DMS79 (cell line): Measurements from ENCODE around the gene COL20A1.

Experiments used
- DNase-seq: peaks from one replicate; lab custom pipeline; 2025; lab: John Stamatoyannopoulos, UW

The COL20A1 gene

DNA sequence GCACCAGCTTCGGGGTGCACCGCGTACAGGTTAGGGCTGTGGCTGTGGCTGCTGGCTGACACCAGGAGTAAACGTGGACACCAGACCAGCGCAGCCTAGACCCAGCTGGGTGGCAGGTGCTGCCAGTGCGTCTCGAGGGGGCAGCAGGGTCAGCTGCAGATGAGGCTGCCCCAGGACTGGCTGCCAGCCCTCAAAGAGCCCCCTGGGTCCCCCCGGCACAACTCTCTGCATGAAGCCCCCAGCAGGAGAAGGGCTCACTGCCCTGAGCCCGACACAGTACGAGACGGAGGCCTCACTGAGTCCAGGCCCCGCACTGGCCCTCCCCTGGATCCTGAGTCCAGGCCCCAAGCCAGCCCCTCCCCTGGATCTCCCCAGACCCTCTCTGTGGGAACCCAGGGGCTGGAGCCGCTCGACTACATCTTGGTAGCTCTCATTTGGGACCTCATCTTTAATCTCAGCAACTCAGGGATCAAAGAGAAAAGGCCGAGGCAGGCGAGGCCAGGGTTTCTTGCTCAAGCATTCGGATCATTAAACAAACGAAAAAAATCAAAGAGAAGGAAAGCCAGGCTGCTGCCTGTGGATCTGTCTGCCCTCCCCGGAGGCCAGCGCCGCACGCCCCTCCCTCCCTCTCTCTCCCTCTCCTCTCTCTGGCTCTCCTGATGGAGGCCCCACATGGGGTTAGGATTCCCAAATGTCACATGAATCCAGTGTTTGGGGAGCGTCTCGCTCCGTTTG, 31.8 kb upstream of the COL20A1 start:
- DNase-seq = no peak

DNA sequence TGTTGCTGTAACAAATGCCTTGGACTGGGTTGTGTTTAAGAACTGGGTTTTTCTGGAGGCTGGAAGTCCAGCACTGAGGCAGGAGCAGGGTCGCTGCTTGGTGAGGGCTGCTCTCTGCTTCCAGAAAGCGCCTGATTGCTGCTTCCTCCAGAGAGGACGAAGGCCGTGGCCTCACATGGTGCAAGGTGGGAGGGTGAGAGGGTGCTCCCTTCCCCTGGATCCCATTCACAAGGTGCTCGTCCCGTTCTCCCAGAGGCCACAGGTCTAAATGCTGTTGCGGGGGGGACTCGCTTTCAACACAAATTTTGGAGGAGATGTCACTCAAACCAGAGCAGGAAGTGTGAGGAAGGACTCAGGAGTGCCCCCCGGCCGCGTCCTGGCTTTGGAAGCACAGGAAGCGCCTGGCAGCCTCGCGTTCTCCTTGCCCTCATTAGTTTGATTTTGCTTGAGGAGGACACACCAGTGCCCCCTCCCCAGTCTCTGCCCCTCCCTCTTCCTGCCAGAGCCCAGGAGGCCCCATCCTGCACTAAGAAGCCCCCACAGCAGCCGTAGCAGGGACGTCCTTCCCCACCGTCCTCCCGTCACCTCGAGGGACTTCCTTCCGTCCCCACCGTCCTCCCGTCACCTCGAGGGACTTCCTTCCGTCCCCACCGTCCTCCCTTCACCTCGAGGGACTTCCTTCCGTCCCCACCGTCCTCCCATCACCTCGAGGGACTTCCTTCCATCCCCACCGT, 31.0 kb upstream of the COL20A1 start:
- DNase-seq = no peak

DNA sequence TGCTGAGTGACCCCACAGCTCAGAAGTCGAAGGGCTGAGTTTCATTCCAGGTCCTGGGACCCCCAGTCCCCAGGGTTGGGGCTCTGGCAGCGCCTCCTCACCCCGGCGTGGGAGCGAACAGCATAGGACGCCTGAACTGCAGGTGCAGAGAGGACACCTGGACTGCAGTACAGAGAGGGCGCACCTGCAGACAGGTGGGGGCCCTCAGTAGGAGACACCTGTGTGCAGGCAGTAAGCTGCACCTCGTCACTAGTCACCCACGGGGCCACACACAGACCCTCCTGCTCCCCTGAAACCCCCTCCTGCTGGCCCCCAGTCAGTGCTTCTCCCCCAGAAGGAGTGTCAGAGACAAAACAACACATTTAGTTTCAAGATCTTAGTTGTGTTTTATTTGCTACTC, 30.1 kb upstream of the COL20A1 start:
- no peak for DNase-seq

DNA sequence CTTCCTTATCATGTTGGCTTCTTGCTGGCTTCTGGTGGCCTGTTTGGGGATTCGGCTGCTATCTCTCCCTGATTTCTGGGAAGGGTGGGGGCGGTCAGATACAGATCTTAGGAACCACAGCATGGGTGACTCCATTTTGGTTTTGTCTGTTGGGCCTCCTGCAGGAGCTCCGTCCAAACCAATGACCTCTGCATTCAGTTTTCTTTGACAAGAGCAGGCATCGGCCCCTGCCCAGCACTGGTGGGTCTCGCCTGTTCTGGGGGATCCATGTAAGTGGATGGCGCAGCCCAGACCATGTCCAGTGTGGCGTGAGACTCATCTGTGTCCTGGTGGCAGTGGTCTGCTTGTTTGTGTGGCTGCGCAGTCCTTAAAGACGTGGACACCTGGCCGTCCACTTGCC, 29.0 kb upstream of the COL20A1 start:
- no peak for DNase-seq

DNA sequence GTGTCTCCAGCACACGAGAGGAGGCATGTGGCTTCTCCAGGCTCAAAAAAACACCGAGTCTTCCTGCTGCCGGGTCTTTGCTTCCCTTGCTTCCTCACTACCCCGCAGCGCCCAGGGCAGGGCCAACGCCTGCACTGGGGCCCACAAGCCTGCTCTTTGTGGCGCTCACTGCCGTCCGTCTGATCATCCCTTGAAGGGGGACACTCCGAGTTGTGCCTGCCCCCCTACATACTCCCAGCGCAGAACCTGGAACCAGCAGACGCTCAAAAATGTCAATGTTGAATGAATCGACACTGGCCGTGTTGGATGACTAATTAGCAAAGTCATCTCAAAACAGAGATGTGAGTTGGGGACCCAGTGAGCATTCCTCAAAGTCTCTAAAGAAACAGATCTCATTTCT, 28.5 kb upstream of the COL20A1 start:
- DNase-seq = no peak

DNA sequence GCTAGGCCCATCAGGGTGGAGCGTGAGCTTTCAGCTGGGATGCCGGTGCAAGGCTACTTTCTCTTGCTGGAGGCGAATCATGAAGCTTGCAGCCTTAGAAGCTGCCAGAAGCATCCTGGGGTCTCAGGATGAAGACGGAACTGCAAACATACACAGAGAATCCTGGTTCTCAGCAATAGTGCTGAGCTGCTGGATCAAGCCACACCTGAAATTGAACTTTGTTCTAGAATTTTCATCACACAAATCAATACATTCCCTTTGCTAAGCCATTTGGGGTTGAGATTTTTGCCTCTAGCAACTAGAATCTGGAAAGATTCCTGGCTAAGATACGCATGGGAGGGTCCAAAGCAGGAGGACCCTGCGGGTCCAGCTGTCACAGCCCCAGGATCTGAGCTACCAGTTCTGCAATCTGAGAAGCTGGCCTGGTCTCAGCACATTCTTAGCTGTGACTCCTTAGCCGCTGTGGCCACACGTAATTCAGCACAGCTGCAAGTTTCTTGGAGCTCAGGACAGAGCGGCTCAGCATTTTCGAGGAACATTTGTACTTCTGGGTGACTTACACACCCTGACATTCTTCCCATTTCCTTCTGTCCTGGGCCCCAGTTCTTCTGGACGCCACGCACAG, 27.0 kb upstream of the COL20A1 start:
- no peak for DNase-seq

DNA sequence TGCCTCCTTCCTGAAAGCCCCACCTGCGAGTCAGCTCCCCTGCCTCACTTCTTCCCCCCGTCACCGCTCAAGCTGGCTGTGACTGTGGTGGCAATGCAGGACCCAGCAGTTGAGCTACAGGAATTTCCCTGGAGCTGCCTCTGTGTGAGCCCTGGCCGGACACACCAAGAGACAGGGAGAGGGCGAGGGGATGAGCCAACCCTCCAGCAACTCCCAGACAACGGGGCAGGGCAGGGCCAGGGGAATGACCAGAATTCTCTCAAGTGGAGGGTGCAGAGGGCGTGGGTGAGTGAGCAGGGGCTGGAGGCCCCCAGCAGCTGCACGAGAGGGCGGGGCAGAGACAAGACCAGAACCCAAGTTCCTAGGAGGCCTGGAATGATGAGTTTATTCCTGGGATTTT, 25.3 kb upstream of the COL20A1 start:
- no peak for DNase-seq

DNA sequence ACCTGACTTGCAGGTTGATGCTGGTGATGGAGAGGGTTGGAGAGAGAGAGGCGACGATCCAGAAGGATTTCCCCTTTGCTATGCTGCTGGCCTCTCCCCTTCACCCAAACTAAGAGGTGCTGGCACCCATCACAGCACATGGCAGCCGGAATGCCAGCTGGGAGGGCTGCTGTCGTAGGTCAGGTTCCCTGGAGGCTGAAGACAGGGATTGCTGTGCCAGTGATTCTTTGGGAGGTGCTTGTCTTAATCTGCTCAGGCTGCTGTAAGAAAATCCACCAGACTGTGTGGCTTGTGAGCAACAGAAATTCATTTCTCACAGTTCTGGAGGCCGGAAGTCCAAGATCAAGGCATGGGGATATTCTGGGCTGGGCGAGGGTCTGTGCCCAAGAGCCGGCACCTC, 24.7 kb upstream of the COL20A1 start:
- no peak for DNase-seq

DNA sequence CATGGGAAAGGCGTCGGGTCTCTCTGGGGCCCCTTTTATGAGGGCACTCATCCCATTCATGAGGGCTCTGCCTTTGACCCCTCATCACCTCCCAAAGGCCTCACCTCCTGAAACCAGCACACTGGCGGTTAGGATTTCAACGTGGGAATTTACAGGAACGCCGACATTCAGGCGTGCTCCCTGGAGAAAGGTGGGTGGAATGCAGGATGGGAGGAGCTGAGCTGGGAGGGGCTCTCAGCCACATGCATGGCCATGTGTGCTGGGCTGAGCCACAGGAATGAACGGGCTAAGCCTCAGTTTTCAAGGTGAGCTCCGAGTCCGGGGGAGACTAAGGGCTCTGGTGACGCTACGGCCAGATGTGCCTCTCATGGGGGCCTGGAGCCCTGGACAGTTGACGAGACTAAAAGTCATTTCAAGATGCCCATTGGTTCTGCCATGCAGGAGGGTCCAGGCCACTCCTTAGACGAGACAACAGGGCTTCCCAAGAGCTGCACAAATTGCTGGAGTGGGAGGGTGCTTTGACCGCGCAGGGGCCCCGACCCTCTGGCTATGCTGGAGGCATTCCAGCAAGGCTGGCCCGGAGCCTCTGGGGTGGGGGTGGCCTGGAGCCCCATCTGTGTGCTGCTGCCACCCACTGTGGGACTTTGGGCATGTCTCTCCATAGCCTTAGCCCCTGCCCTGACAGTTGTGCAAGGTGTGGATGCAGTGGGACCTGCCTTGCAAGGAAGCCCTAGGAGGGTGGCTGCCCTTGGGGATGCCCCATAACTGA, 24.1 kb upstream of the COL20A1 start:
- DNase-seq = no peak

DNA sequence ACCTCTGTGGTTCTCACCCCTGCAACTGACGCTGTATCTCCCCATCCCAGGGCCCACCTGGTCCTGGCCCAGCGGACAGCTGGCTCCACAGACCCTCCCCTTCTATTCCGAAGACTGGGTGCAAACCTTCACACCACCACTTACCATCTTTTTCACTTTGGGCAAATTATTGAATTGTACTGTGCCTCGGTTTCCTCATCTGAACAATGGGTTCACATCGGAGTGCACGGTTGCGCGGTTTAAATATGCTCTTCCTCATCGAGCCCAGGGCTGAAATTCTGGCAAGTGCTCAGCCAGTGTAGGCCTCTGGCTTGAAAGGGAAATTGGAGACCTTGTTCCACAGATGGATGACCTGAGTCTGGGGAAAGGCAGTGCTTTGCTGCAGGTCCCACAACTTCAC, 23.3 kb upstream of the COL20A1 start:
- no peak for DNase-seq

DNA sequence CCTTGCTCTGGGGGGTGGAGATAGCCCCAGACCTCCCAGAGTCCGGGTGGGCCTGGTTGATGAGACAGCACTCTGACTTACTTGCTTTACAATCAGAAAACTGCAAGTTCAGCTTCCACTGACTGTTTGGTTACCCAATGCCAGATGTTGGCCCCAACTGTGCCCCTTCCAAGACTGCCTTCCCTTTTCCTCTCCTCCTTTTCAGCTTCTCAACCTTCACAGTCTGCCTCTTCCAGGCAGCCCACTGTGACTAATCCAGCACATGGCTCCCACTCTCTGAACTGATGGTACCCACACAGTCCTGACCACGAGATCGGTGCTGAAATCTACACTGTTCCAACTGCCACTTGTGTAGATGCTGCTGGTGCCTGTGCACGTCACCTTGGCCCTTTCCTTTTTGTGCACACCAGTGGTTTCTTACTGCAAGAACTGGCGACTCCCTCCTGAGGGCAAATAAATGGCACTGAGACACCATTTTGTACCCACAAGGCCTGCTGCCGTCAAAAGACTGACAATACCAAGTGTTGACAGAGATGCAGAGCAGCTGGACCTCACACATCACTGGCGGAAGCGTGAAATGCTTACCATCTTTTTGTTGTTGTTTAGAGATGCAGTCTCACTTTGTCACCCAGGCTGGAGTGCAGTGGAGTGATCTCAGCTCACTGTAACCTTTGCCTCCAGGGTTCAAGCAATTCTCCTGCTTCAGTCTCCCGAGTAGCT, 22.2 kb upstream of the COL20A1 start:
- no peak for DNase-seq

DNA sequence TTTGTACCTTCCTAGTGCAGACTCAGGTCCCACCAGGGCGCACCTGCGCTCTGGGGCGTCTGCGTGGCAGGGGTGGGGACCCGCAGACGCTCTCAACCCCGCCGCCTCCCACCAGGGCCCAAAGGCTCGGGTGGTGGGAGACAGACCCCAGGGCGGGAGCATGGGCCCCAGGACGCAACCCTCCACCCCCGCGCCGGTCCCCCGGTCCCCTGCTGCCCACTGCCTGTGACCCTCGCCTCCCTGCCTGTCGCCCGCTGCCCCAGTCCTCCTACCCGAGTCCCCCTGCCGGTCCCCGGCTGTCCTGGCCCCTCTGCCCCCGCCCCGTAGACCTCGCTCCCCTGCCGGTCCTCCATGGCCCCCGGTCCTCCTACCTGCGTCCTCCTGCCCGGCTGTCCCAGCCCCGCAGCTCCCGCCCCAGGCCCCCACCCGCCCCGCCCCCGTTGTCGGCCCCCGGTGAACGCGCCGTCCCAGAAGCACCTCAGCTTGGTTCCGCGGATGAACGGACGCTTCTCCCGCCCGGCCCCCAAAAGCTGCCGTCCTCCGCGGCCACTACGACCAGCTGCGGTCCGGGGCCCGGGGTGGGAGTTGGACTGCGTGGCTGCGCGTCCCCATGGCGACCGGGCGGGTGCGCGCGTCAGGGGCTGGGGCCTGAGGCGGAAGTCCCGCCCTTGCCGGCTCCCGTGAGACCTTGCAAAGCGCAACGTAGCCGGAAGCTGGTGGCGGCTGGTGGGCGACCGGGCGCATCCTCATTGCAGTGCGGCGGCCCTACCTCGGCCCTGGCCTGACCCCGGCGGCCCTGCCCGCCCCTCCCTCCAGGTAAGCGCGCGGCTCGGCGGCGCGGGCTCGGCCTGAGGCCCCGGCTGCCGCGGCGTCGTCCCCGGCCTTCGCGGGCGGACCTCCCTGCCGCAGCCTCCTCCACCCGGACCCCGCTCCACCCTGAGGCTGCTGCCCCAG, 20.6 kb upstream of the COL20A1 start, which contains the start of gene ARFGAP1:
Gene ARFGAP1 (plus strand): TSS at position 709 of the 954 bp plus-strand sequence. CDS start 2,768 bp downstream, outside the sequence.
- peak; percentile 82 for DNase-seq

DNA sequence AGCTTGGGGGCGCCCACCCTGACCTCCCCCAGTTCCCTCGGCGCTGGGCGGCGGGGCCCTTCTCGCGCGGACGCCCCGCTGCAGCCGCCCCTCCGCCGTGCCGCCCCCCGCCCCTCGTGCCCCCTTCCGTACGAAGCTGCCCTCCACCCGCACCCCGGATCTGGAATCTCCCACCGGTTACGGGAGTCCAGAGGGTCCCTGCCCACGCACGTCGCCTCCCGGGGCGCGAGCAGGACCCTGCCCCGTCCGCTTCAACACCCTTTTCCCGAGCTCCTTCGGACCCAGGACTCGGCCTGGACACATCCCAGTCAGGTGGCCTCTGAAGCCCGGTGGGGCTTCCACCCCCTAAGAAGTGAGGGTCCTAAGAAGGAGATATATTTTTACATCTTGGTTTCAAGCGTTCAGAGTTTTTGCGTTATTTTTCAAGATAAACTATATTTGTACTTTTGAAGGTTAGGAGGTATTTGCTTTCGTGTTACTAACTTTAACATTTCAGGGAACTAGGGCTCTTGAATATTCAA, 19.9 kb upstream of the COL20A1 start:
- no peak for DNase-seq

DNA sequence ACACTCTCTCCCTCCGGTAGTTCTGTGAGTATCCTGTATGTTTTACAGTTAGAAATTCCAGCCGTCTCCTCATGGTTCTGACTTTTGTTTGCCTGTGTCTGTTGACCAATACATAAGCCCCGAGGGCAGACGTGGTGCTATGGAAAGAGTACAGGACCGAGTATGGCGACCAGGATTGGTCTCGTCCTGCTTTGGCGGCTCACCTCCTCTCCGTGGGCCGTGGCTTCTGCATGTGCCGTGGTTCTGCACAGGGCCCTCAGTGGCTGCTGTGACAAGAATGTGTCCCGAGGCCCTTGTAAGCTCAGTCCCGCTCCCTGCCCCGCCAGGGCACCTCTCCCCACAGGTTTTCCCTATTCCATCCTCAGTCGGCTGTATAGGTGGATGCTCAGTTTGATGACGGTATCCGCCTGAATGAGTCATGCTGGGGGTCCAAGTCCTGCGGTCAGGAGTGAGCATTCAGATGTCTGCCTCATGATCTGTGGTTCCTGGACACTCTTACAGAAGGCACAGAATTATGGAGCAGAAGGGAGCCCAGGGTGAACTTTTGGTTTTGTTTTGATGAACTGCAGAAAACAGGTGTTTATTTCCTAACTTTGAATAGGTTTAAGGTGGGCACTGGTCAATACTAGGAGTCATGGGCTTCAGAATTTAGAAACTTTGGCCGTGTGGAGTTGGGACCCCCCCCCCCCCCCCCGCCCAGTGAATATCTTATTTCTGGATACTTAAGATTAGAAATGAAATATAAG, 19.2 kb upstream of the COL20A1 start:
- DNase-seq = no peak

DNA sequence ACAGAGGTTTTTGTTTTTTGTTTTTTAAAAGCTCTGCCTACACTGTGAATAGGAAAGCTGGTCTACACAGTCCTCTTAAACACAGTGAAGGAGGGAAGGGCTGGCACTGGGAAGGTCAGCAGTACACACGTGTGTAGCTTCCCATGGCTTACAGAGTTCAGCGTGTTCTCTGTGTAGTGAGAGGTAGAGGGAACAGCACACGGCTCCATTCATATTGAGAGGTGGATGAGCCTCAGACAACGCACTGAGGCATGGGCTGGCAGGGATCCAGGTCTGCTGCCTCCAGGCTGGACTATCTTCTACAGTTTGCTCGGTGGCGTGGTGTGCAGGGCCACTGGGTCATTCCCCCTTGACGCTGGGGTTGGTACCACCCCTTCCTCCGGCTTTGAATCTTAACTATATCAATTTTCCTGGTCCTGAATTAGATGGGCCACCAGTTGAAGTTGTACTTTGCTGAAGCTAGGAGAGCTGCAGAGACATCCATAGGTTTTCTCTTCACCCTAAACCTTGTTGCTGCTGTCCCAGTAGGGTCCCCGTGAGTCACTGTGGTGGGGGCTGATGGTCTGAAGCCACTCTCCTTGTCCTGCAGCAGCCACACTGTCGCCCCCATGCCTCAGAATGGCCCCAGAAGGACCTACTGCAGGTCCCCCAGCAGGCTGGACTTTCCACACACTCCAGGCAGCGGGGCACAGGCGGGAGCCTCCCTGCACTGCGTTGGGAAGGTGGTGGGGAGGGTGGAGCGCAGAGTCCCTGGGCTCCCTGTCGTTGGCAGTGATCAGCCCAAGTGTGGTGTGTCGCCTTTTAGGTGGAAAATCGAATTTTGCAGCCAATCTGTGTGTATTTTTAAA, 18.4 kb upstream of the COL20A1 start:
- DNase-seq = no peak

DNA sequence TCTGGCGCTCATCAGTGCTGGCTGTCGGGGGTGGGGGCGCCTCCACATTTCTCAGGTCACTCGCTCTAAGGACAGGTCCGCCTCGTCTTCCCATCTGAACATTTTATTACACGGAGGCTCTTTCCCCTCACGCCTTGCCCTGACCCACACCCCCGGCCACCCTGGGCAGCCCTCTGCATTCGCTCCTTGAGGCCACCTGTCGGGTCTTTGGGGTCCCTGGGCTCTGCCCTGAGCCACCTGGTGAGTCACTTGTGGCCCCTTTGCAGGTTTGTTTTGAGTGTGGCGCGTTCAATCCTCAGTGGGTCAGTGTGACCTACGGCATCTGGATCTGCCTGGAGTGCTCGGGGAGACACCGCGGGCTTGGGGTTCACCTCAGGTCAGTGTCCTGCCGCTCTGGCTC, 17.2 kb upstream of the COL20A1 start:
- no peak for DNase-seq

DNA sequence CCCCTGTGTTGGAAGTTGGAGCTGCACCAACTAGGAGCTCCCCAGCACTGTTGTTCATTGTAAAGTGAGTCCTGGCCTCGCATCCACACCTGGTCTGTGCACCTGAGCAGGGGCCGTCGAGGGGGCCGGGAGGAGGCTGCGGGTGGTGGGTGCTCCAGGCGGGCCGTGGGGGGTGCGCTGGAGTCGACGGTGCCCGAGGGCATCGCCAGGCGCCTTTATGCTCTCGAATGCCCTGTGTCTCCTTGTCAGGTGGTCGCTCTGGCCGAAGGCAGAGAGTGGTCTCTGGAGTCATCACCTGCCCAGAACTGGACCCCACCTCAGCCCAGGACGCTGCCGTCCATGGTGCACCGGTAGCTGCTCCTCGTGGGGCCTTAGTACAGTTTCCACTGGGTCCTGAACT, 16.0 kb upstream of the COL20A1 start:
- no peak for DNase-seq

DNA sequence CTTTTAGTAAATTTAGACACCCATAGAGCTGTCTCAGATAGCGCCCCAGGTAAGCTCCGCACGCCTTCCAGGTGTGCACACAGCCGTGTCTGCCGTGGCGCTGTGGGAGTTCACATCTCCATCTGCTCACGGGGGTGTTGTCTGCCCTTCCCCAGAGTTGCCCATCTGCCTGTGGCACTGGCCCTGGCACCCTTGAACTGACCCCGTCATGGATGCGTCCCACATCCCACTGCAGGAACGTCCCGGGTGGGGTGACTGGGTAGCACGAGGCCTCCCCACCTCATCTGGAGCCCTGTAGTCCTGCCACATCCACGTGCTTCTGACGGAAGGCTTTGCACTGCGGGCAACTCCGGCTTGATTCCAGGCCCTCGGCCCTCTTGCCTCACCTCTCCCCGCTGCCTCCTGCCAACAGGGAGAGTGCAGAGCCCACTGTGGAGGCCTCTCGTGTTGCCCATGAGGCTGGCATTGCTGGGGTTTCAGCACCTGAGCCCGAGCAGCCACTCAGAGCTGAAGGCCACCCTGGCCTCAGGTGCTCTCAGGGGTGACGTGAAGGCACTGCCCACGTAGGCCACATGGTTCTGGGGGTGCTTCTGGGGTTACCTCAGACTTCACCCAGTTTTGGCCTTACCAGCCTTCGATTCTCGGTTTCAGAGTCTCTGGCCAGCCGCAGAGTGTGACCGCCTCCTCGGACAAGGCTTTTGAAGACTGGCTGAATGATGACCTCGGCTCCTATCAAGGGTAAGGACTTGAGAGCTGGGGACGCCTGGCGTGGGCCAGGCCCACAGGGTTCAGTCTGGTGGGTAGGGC, 15.3 kb upstream of the COL20A1 start:
- DNase-seq = no peak
